ENCODE results near the gene DCAF4. TPM values are rescaled to one million over a fixed set of nuclear protein-coding genes. Genes with fewer than 3 reads are reported as not detected.
"Not testable (repeated sequence)": the region's sequence is repeated elsewhere in the genome, so short reads cannot be mapped to it uniquely, and the experiment has no call there.

Gene DCAF4
- total RNA-seq, 2 donors from 2014 or later, result 8.9 to 29.6 TPM

DNA sequence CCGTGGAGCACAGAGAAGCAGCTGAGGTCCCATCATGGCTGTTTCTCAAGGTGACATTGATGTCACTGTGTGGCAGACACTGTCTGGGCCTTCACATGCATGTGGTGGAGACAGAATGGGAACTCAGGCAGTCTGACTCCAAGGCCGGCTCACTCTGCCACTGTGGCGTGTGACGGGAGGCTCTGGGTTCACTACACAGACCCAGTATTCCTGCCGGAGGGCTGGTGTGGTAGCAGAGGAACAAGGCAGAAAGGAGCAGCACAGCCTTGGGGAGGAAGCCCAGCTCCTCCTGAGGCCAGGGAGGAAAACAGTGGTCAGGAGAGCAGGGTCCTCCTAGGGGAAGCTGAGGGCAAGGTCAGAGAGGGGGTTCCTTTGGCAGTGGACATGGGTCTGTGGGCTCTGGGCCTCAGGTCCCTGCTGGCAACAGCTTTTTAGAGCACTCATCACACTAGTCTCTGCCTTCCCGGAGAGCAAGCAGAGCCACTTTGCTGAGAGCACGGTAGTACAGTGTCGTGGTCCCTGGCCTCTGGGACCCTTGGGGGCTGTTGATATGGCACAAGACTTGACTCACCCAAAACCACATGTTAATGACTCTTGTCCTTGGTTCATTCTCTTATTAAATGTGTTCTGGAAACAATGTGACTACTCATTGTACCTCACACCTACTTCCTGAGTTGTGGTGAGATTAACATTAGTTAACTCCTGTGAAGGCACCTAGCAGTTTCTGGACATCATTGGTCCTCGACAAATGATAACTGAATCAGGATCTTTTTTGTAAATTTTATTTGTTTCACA is 21.3 kb downstream of the DCAF4 start:
- Histone ChIP-seq H3K27me3 (replicated peaks; ENCODE audit: insufficient read depth) (no peaks in the 10 kb centered on the region), H3K4me3 (no peak overlapping the region), H3K9me3 (no peaks in the 10 kb centered on the region), H3K36me3 (no peaks in the 10 kb centered on the region), H3K4me1 (replicated peaks) (no peaks in the 10 kb centered on the region), H3K27ac (no peak overlapping the region)
- intact Hi-C loops (cut with DNase I), result loop anchor here (2.0 kb wide), 1 partner anchor 431 kb away; no protein-coding TSS in a partner anchor
- DNase-seq (ENCODE audit: low spot score), result no peak
- no peak for TF ChIP-seq POLR2AphosphoS5 (IDR thresholded peaks at IDR 0.05)
- no peak for TF ChIP-seq POLR2A (IDR thresholded peaks at IDR 0.05)
- TF ChIP-seq, protein P1, sequence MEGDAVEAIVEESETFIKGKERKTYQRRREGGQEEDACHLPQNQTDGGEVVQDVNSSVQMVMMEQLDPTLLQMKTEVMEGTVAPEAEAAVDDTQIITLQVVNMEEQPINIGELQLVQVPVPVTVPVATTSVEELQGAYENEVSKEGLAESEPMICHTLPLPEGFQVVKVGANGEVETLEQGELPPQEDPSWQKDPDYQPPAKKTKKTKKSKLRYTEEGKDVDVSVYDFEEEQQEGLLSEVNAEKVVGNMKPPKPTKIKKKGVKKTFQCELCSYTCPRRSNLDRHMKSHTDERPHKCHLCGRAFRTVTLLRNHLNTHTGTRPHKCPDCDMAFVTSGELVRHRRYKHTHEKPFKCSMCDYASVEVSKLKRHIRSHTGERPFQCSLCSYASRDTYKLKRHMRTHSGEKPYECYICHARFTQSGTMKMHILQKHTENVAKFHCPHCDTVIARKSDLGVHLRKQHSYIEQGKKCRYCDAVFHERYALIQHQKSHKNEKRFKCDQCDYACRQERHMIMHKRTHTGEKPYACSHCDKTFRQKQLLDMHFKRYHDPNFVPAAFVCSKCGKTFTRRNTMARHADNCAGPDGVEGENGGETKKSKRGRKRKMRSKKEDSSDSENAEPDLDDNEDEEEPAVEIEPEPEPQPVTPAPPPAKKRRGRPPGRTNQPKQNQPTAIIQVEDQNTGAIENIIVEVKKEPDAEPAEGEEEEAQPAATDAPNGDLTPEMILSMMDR (IDR thresholded peaks at IDR 0.05), result no peak
- 94% methylated on average over 9 of the region's 9 CpGs for WGBS

DNA sequence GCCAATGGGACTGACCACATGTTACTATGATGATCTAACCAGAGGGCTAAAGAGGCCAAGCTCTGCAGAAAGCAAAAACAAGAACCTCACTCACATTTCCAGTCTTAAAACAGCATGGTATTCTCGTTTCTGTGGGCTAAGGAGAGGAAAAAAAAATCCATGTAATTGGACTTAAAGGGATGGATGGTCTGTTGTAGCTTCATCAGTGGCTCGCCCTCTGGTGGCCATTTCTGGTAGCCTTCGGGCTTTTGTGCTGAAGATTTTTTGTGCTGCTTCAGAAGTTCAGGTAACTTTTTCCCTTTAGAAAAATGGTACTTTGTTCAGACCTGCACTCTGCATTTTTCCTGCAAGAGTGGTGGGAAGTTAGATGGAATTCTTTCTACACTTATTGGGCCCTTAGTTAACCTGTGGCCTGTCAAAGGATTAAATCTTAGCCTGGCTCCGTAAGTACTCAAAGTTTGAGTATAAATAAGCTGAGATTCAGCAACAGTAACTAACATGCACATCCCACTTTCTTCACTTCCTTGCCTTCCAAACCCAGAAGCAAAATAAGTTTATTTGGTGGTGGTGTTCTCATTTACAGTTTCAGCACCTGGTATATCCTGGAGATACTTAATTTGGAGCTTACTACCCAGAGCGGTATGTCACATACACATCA is 22.3 kb downstream of the DCAF4 start:
- Histone ChIP-seq H3K4me3 (no peak overlapping the region), H3K4me1 (replicated peaks) (no peaks in the 10 kb centered on the region), H3K9me3 (no peaks in the 10 kb centered on the region), H3K36me3 (no peaks in the 10 kb centered on the region), H3K27me3 (replicated peaks; ENCODE audit: insufficient read depth) (no peaks in the 10 kb centered on the region), H3K27ac (no peak overlapping the region)
- WGBS, result 42% methylated on average over 5 of the region's 5 CpGs
- peak; percentile 43 for DNase-seq (ENCODE audit: low spot score)
- intact Hi-C loops (cut with DNase I), result loop anchor here (2.0 kb wide), 1 partner anchor 432 kb away; no protein-coding TSS in a partner anchor
- TF ChIP-seq, protein P1 (IDR thresholded peaks at IDR 0.05), result peak; percentile 57 to 78 (median 66)
- TF ChIP-seq POLR2A (IDR thresholded peaks at IDR 0.05) (no peak), POLR2AphosphoS5 (IDR thresholded peaks at IDR 0.05) (no peak)

DNA sequence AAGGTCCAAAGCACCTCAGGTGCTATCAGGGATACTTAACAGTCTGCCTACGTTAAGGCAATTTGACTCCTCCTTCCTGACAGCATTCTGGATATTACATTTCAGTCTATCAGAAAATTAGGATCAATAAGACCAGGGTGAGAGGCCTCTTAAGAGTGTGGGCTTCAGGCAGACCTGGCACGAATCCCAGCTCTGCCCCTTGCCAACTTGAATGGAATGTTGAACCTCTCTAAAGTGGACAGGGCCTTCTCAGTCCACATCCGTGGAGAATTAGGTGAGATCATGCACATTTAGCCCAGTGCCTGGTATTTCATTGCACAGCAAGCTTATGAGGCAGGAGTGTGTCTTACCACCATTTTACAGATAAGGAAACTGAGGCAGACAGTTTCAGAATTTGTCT is 25.9 kb downstream of the DCAF4 start:
- no peaks in the 10 kb centered on the region for H3K36me3 ChIP-seq
- 60% methylated on average over 3 of the region's 3 CpGs for WGBS
- intact Hi-C loops (cut with DNase I), result no loop called here

DNA sequence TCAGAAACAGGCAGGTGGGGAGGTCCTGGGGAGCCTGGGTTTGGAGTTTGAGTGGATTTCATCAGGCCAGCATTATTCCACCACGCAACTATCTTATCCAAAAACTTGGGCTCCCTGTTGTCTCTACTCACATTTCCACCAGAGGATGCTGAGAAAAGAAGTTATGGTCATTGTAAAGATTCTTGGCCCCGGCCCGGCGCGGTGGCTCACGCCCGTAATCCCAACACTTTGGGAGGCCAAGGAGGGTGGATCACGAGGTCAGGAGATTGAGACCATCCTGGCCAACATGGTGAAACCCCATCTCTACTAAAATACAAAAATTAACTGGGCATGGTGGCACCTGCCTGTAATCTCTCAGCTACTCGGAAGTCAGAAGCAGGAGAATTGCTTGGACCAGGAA is 30.5 kb downstream of the DCAF4 start:
- H3K9me3 ChIP-seq; intact Hi-C loops (cut with DNase I); DNase-seq (ENCODE audit: low spot score); H3K27me3 ChIP-seq (replicated peaks; ENCODE audit: insufficient read depth); H3K4me1 ChIP-seq (replicated peaks); H3K27ac ChIP-seq; H3K4me3 ChIP-seq; H3K36me3 ChIP-seq: not testable (repeated sequence)
- WGBS, result 92% methylated on average over 9 of the region's 9 CpGs

More for the DNA sequence above, 25.9 kb downstream of the DCAF4 start:
- DNase-seq (ENCODE audit: low spot score), result no peak
- Histone ChIP-seq H3K9me3 (no peaks in the 10 kb centered on the region), H3K4me1 (replicated peaks) (no peaks in the 10 kb centered on the region), H3K27ac (no peak overlapping the region), H3K27me3 (replicated peaks; ENCODE audit: insufficient read depth) (no peaks in the 10 kb centered on the region), H3K4me3 (no peak overlapping the region)
- TF ChIP-seq POLR2AphosphoS5 (IDR thresholded peaks at IDR 0.05), result no peak

DNA sequence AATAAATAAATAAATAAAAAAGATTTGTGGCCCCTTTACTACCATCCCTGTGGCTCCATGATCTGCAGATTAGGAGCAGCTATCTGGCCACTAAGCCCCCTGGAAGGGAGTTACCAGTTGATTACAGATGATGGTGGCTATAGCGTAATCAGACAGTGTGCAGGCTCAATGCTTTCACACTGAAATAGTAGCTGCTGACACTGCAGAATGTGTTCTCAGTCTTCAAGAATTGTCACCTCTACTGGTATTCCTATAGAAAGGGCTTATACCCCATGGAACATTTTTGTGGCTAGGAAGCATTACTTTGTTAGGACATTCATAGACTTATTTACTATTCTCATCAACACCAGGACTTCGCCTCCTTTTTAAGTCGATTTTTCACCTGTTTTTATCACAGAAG is 30.9 kb downstream of the DCAF4 start:
- H3K27me3 ChIP-seq (replicated peaks; ENCODE audit: insufficient read depth), result no peaks in the 10 kb centered on the region
- DNase-seq (ENCODE audit: low spot score), result no peak
- no peak for TF ChIP-seq POLR2A (IDR thresholded peaks at IDR 0.05)
- H3K36me3 ChIP-seq, result peaks cover 0 to 8% of the 10 kb centered on the region in 2 donors
- H3K9me3 ChIP-seq, result no peaks in the 10 kb centered on the region
- no peaks in the 10 kb centered on the region for H3K4me1 ChIP-seq (replicated peaks)
- H3K27ac ChIP-seq, result no peak overlapping the region
- H3K4me3 ChIP-seq, result no peak overlapping the region
- intact Hi-C loops (cut with DNase I), result no loop called here
- WGBS, result 87% methylated on average over 3 of the region's 3 CpGs

DNA sequence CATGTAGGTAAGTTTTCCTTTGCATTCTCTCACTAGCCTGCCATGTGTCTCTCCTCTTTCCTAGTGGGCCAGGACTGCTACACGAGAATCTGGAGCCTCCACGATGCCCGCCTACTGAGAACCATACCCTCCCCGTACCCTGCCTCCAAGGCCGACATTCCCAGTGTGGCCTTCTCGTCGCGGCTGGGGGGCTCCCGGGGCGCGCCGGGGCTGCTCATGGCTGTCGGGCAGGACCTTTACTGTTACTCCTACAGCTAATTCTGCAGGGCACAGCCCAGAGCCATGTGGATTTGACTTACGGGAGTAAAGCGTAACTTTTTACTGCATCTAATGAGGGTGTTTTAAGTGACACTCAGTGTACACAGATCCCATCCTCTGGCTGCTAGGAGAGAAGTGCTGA is 32.3 kb downstream of the DCAF4 start:
- no peak for DNase-seq (ENCODE audit: low spot score)
- no peaks in the 10 kb centered on the region for H3K27me3 ChIP-seq (replicated peaks; ENCODE audit: insufficient read depth)
- intact Hi-C loops (cut with DNase I), result no loop called here
- WGBS, result 85% methylated on average over 15 of the region's 15 CpGs
- TF ChIP-seq, protein P1 (IDR thresholded peaks at IDR 0.05), result no peak
- TF ChIP-seq POLR2A (IDR thresholded peaks at IDR 0.05) (no peak), POLR2AphosphoS5 (IDR thresholded peaks at IDR 0.05) (no peak)
- H3K9me3 ChIP-seq, result no peaks in the 10 kb centered on the region
- no peaks in the 10 kb centered on the region for H3K4me1 ChIP-seq (replicated peaks)
- H3K27ac ChIP-seq, result no peak overlapping the region
- peaks cover 0 to 8% of the 10 kb centered on the region in 2 donors for H3K36me3 ChIP-seq
- H3K4me3 ChIP-seq, result no peak overlapping the region

DNA sequence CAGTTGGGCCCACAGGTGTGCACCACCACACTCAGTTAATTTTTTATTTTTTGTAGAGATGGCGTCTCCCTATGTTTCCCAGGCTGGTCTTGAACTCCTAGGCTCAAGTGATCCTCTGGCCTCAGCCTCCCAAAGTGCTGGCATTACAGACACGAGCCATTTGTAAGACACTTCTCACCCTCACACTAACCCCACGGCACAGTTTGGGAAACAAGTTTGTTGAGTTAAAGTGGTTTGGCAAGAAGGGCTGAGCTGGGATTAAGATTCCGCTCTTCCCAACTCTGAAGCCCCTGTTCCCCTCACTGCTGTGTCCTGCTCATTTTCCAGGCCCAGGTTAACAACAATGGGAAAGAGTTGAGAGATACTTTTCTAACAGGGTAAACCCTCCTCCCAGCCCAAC is 34.8 kb downstream of the DCAF4 start:
- H3K27ac ChIP-seq; H3K9me3 ChIP-seq; intact Hi-C loops (cut with DNase I); H3K27me3 ChIP-seq (replicated peaks; ENCODE audit: insufficient read depth); H3K4me3 ChIP-seq; H3K36me3 ChIP-seq; H3K4me1 ChIP-seq (replicated peaks); DNase-seq (ENCODE audit: low spot score): not testable (repeated sequence)
- WGBS, result 90% methylated on average over 4 of the region's 4 CpGs
